HG02973 (cell line): ENCODE results near the gene RAB25.

Experiments
- ATAC-seq: cut with Tn5 transposase; IDR thresholded peaks from one replicate; pipeline ENCODE4 v1.9.1; 2021; ENCODE audit warnings: moderate library complexity; ENCODE audit not compliant: unreplicated experiment

The RAB25 gene

GRCh38 chr1:156100205-156100995 is 39.4 kb downstream of the RAB25 start:
- no peak for ATAC-seq

GRCh38 chr1:156101880-156102279 is 40.9 kb downstream of the RAB25 start:
- no peak for ATAC-seq

- ATAC-seq, result no peak
Measured at GRCh38 chr1:156102633-156103511, 41.9 kb downstream of the RAB25 start.

DNA sequence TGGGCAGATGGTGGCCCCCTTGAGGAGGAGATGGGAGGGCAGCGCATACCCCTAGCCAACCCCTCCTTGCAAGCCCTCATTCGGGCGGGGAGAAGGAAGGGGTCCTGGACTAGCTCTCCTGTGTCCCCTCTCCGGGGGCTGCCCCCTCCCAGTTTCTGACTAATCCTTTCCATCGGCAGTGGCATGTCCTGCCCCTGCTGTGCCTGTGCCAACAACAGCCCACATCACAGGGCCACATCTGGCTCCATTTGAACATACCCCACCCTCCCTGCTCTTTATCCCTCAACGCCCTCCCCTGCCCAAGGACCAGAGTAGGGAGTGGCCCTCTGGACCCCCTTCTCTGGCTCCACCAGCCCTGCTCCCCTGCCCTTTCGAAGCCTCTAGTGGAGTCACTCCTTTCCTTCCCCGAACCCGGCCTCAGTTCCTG is 42.6 kb downstream of the RAB25 start:
- no peak for ATAC-seq

GRCh38 chr1:156104065-156104810 is 43.3 kb downstream of the RAB25 start:
- ATAC-seq, result no peak

DNA sequence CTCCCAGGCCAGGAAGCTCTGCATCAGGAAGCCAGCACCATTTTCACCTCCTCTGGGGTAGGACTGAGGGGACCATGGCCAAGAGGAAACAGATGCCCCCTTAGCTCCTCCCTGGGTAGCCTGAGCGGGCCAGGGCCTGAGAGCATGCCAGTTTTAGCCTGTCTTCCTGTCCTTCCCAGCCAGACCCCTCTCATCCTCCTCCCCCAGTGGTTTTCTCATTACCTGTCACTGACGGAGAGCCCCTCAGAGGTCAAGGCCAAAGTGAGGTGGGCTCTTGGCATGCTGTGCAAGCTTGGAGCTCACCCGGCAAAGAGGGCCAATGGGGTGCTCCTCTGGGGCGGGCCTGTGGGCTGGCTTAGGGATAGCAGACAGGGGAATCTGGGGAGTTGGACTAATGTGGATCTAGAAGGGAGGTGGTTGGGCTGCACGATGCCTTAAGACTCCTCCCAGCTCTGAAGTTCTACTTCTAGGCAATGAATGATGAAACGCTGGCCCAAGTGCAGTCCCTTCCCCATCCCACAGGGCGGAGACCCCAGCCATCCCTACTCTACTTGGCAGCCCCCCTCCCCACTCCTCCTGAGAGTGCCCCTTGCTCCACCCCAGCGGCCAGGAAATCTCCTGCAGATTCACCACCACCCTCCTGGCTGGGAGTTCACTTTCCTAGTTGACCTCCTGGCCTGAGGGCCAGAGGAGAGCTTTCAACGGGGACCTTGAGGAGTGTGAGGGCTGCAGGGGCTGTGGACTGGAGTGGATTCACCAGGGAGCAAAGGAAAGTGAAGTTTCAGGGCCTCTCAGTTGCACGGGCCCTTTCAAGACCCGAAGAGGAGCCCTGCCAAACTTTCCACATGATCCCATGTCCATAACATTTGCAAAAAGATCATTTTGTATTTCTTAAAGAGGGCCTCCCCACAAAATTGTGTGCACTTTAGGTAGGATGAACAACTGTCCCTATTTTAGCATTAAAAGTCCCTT is 44.2 kb downstream of the RAB25 start:
- no peak for ATAC-seq

DNA sequence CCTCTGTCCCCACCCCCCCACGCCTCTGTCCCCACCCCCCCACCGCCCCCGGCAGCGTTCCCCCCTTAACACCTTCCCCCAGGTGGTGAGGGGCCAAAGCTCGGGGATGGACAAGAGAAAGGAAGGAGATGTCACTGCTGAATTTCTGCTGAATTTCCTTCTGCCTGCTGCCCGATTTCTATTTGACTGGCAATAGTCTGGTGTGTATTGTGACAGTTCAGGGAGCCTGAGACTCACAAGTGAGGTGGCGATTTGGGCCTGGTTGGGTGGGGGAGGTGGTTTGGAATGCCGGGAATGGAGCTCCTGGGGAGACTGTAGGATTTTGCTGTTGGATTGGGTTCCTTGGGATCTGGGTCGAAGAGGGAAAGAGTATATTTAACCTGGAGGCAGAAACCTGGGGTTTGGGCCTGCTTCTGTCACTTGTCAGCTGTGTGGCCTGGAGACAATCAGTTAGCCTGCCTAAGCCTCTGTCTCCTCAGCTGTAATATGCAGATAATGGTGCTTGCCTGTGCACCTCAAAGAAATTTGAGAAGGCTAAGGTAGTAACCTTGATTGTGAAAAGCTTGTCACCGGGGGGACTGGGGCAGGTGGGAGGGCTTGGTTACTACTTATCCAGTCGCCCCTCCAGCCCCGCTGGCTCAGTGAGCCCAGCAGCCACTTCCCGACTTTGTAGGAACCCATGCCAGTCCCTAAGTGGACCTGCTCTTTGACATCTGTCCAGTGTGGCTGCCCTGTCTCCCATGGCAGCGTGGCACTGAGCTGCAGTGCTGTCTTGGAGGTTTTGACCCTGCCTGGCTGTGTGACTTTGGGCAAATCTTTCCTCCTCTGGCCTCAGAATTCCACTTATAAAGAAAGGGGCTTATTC is 45.9 kb downstream of the RAB25 start:
- no peak for ATAC-seq

DNA sequence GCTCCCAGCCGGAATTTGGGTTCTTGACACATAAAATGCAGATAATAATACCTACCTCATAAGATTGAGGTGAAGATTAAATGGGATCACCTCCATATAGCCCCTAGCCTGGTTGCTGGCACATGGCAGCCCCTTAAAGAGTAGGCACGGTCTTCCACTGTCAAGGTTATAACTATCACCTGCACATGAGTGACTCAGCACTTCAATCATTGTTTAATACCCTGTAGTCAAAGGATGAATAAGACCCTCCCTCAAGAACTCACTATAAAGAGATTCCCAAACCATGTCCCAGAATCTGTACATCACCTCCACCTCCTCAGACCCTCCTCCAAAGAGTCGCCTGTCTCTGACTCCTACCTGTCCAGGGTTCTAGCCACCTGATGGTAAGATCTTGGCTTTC is 47.1 kb downstream of the RAB25 start:
- ATAC-seq, result no peak

GRCh38 chr1:156108664-156109241 is 47.8 kb downstream of the RAB25 start:
- ATAC-seq, result no peak

DNA sequence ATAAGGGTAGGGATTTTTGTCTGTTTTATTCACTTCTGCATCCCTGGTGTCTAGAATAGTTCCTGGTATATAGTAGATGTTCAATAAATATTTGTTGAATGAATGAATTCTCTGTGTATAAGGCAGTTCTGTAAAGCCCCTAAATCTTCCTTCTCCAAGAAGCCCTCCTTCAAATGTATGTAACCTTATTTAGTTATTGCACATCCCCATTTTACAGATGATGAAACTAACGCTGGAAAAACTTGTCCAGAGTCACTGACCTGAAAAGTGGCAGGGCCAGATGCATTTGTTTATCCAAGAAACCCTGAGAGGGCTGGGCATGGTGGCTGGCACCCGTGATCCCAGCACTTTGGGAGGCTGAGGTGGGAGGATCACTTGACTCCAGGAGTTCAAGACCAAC is 49.3 kb downstream of the RAB25 start:
- no peak for ATAC-seq

GRCh38 chr1:156111355-156111962 is 50.5 kb downstream of the RAB25 start:
- no peak for ATAC-seq

GRCh38 chr1:156112276-156113137 is 51.5 kb downstream of the RAB25 start:
- ATAC-seq, result no peak

DNA sequence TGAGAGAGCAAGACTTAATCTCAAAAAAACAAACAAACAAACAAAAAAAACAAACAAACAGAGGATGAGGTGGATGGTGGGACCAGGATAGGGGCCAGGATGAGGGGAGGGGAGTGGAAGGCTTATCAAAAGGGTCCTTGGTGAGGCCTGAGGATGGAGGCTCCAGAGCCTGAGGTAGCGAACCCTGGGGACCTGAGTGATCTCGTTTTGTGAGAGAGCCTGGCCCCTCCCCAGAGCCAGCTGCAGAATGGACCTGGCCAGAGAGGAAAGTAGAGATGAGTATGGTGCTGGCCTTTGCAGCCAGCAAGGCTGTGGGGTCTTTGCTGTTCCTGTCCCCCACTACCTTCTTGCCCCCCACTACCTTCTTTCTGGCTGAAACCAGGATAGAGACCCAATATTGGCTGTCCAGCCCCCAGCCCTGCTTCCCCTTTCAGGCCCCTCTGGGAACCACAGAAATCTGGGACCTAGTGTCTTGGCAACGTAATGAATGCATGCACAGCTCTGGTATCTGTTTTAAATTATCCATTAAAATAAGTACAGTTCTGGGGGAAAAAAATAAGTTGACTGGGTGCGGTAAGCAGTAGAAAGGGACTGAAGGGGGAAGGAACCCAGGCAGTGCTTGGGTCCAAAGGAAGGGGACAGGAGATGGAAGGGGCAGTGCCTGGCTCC is 52.5 kb downstream of the RAB25 start:
- no peak for ATAC-seq

GRCh38 chr1:156114101-156114918 is 53.4 kb downstream of the RAB25 start, which contains the start of gene LMNA:
LMNA (plus strand) TSS chr1:156114711; CDS start chr1:156114919, 208 bp downstream.
- ATAC-seq, result peak; percentile 63

DNA sequence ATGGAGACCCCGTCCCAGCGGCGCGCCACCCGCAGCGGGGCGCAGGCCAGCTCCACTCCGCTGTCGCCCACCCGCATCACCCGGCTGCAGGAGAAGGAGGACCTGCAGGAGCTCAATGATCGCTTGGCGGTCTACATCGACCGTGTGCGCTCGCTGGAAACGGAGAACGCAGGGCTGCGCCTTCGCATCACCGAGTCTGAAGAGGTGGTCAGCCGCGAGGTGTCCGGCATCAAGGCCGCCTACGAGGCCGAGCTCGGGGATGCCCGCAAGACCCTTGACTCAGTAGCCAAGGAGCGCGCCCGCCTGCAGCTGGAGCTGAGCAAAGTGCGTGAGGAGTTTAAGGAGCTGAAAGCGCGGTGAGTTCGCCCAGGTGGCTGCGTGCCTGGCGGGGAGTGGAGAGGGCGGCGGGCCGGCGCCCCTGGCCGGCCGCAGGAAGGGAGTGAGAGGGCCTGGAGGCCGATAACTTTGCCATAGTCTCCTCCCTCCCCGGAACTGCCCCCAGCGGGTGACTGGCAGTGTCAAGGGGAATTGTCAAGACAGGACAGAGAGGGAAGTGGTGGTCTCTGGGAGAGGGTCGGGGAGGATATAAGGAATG is 54.1 kb downstream of the RAB25 start:
- no peak for ATAC-seq
